Activated T-cell treated with anti-CD3 and anti-CD28 coated beads for 1 hour (primary cell): ENCODE results near the gene FLNB.

ENCODE experiments used
- DNase-seq: peaks from one replicate; pipeline ENCODE4 v3.0.0-alpha.2; 2020; ENCODE audit warnings: low read depth

Gene FLNB

GRCh38 chr3:58106640-58107039 lies 98.4 kb downstream of the FLNB start:
- no peak for DNase-seq

- no peak for DNase-seq
Observed at GRCh38 chr3:58107597-58107996, 99.4 kb downstream of the FLNB start.

DNA sequence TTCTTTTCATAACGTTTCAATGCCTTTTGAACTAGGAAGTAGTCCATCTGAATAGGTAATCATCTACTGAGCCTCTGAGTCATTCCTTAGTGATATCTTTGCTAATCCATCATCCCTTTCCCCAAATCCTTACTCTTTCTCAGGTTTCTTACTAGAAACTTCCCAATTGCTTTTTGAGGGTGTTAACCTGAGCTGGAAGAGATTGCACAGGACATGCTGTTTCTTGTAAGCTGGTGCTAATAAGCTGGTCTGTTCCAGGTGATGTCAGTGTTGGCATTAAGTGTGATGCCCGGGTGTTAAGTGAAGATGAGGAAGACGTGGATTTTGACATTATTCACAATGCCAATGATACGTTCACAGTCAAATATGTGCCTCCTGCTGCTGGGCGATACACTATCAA lies 101.5 kb downstream of the FLNB start:
- DNase-seq = no peak

DNA sequence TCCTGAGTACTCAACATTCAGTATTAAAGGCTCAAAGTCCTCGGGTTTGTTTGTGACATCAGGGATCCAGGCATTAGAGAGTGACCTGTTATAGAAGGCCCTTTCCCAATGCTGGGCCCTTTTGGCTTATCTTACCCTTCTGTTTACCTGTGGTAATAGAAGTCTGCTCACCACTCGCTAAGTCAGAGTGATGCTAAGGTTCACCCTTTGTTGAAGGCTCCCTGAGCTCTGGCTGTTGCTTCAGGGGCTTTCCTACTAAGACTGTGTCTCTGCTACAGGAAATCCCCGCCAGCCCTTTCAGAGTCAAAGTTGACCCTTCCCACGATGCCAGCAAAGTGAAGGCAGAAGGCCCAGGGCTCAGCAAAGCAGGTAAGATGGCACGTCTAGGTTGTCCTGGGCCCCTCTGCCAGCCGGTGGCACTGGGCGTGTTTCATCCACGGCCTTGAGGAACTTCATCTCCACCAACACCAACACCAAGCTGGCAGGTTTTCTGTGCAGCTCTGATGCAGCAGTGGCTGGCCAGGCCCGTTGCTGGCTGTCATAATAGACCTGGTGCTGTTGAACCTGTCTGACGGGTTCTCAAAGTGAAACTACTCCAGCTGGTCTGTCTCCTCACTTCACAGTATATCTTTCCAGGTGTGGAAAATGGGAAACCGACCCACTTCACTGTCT lies 103.4 kb downstream of the FLNB start:
- no peak for DNase-seq

DNA sequence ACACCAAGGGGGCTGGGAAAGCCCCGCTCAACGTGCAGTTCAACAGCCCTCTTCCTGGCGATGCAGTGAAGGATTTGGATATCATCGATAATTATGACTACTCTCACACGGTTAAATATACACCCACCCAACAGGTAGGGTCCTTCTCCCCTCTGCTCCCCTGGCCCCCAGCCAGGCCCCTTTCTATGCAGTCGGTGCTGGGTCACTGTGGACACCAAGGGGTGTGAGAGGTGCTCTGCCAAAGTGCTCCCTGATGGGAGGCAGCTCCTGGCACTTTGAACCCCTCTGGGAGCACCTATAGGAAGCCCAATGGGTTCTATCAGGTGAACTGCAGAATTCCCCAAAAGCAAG lies 103.9 kb downstream of the FLNB start:
- DNase-seq = no peak

DNA sequence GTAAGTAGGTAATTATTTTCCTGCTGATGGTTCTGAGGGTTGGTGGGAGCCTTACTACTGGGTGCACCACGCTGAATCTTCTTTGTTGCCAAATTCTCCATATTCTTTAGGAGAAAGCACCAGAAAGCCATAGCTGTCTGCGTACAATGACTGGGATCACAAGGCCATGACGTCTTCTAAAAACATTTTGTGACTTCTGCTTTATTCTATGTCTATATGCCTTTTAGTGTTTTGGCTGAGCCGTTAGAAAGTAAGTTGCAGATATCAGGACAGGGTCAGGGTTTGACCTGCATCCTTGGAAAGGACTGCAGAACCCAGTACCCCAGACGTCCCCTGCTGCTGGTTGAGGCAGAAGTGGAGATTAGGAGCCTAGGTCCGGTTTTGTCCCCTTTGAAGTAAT lies 107.0 kb downstream of the FLNB start:
- no peak for DNase-seq

- peak; percentile 25 for DNase-seq
Observed at GRCh38 chr3:58116161-58116955, 108.1 kb downstream of the FLNB start.

- DNase-seq = no peak
Observed at GRCh38 chr3:58116985-58117384, 108.8 kb downstream of the FLNB start.

GRCh38 chr3:58117561-58118181 lies 109.4 kb downstream of the FLNB start:
- no peak for DNase-seq

DNA sequence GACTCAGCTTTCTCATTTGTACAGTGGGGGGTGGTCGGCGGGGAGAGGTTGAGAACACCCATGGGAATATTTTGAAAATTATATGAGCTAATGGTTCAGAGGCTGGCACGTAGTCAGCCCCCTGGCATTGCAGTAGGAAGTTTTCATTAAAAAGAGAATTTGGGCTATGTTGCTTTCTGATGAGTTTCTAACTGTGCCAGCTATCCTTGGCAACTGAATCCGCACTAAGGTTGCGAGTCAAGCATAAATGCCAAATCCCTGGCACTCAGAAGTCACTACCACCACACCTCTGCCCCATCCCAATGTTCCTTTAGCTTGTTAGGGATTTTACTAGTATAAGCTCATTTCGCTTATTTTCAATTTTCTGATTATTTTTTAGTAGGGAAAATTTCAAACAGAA lies 111.0 kb downstream of the FLNB start:
- no peak for DNase-seq

DNA sequence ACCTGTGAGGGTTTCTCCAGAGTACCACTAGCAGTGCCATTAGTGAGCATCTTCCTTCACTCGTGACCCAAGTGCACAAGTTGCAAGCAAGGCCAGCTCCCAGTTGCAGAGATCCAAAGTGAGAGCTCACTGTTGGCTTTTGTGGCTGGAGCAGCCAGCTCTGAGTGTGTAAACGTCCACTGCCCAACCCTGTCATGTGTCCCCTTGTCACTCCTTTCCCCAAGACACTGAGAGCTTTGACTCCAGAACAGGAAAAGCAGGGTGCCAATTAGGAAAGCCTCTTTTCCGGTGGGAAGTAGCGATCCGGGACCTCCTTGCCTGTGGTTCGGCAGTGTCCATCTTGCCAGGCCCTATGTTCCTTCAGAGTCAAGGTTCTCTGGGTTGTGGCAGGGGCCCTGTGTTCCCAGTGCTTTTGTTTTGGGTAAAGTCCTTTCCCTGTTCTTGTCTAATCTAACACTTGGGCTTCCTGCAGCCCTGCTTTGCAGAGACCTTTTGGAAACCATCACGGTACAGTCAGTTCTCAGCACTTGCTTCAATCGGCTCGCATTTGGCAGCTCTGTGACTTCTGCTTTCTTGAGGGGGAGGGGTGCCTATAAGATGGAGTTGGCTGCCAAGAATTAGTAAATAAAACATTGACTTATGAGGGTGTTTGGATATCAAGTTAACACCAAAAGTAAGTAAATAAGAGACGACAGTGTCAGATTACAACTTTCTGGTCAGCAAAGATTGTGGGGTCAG lies 112.0 kb downstream of the FLNB start:
- DNase-seq = no peak

DNA sequence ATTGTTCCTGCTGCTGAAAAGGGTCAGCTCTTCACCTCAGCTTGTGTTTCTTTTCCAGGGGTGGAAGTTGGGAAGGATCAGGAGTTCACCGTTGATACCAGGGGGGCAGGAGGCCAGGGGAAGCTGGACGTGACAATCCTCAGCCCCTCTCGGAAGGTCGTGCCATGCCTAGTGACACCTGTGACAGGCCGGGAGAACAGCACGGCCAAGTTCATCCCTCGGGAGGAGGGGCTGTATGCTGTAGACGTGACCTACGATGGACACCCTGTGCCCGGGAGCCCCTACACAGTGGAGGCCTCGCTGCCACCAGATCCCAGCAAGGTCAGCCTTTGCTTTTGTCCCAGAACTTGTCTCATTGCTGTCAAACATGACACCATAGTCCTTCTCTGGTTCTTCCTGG lies 113.0 kb downstream of the FLNB start:
- DNase-seq = no peak

GRCh38 chr3:58122936-58123700 lies 114.9 kb downstream of the FLNB start:
- DNase-seq = no peak

DNA sequence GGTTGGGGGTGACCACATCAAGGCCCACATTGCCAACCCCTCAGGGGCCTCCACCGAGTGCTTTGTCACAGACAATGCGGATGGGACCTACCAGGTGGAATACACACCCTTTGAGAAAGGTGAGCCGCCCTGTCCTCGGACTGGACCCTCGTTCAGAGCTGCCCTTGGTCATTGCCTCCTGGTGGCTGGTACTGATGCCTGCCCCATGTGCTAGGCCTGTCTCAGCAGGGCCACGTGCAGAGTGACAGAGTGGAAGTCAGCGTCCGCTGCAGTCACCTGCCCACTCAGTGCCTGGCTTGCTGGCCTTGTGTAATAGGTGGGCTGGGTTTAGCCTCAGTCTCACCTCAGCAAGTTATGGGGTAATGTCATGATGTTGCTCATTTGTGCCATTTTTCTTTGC lies 116.2 kb downstream of the FLNB start:
- no peak for DNase-seq

GRCh38 chr3:58129041-58129770 lies 121.0 kb downstream of the FLNB start:
- no peak for DNase-seq

GRCh38 chr3:58130591-58130990 lies 122.4 kb downstream of the FLNB start:
- DNase-seq = no peak

GRCh38 chr3:58131101-58131825 lies 123.0 kb downstream of the FLNB start:
- DNase-seq = no peak

GRCh38 chr3:58132850-58133249 lies 124.6 kb downstream of the FLNB start:
- DNase-seq = no peak

DNA sequence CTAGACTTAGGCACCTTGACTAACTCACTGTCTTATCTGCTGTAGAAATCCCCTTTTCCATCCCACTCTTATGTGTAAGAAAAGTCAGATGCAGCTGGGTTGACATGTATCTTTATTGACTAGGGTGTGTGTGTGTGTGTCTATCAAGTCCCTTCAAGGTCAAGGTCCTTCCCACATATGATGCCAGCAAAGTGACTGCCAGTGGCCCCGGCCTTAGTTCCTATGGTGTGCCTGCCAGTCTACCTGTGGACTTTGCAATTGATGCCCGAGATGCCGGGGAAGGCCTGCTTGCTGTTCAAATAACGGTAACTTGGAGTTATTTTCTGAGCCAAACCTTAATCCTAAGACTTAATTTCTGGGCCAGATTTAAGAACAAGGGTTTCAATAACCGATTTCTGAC lies 126.2 kb downstream of the FLNB start:
- no peak for DNase-seq

DNA sequence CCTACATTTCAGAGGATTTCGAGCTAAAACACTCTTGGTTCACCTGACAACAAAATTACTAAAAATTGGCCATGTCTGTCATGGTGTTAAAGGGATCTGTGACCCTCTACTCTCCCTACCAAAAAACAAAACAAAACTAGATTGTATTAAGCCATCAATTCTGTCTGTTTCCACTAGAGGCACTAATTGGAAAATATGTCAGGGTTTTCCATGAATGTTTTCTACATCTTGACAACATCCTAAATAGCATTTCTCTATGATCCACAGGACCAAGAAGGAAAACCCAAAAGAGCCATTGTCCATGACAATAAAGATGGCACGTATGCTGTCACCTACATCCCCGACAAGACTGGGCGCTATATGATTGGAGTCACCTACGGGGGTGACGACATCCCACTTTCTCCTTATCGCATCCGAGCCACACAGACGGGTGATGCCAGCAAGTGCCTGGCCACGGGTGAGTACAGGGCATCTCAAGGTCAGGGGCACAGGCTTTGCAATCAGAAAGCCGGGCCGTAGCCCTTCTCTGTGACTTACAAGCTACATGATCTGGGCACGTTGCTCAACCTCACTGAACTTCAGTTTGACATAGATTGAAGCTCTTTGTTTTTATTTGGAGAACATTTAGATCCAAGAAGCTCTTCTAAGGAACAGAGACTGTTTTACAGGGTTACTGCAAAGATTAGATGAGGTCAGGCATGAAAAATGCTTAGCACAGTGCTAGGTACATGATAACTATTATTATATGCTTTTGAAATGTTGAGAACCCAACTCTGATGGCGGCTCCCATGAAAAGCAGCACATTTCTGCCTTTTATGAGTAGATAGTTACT lies 127.7 kb downstream of the FLNB start:
- no peak for DNase-seq
